Parathyroid adenoma (tissue), 2 donors: Measurements from ENCODE around the gene ARHGEF12.

ENCODE experiments used
- H2AFZ ChIP-seq: fragments of 300-600 bp; sonication (generic); one replicate; pipeline ENCODE4 v1.7.0; 2017; ENCODE audit warnings: antibody characterized with exemption, mild to moderate bottlenecking
- H3K27ac ChIP-seq: fragments of 300-600 bp; sonication (generic); one replicate; pipeline ENCODE4 v1.7.0; 2017
- H3K27me3 ChIP-seq: fragments of 300-600 bp; sonication (generic); one replicate; pipeline ENCODE4 v1.7.0; 2017; ENCODE audit warnings: low read length; ENCODE audit not compliant: control insufficient read depth, insufficient read depth
- H3K36me3 ChIP-seq: fragments of 300-600 bp; sonication (generic); one replicate; pipeline ENCODE4 v1.7.0; 2017; ENCODE audit warnings: low read length; ENCODE audit not compliant: control insufficient read depth, insufficient read depth
- H3K4me1 ChIP-seq: fragments of 300-600 bp; sonication (generic); one replicate; pipeline ENCODE4 v1.7.0; 2017; ENCODE audit warnings: control low read depth
- H3K4me2 ChIP-seq: fragments of 300-600 bp; sonication (generic); one replicate; pipeline ENCODE4 v1.7.0; 2017; ENCODE audit warnings: low read length
- H3K4me3 ChIP-seq: fragments of 300-600 bp; sonication (generic); one replicate; pipeline ENCODE4 v1.7.0; 2017; ENCODE audit warnings: low read depth, low read length
- H3K79me2 ChIP-seq: fragments of 300-600 bp; sonication (generic); one replicate; pipeline ENCODE4 v1.7.0; 2017; ENCODE audit warnings: control low read depth
- H3K9ac ChIP-seq: fragments of 300-600 bp; sonication (generic); one replicate; pipeline ENCODE4 v1.7.0; 2017; ENCODE audit warnings: mild to moderate bottlenecking
- H3K9me3 ChIP-seq: fragments of 300-600 bp; sonication (generic); one replicate; pipeline ENCODE4 v1.7.0; 2017; ENCODE audit warnings: low read length; ENCODE audit not compliant: control insufficient read depth
- CTCF ChIP-seq: fragments of 300-600 bp; sonication (generic); IDR thresholded peaks from one replicate; pipeline ENCODE4 v1.7.0; 2017; ENCODE audit warnings: antibody characterized with exemption, mild to moderate bottlenecking
- donor health status: primary hyperparathyroidism.

The ARHGEF12 gene

GRCh38 chr11:120385655-120386054 lies 49.4 kb downstream of the ARHGEF12 start:
- Histone ChIP-seq H3K79me2 (peaks cover 24% of the 10 kb centered on the region), H3K4me2 (no peak overlapping the region), H3K9ac (no peak overlapping the region), H3K4me3 (no peak overlapping the region), H3K27ac (no peak overlapping the region), H3K9me3 (no peaks in the 10 kb centered on the region), H3K27me3 (no peaks in the 10 kb centered on the region), H3K36me3 (no peaks in the 10 kb centered on the region), H3K4me1 (peaks cover 11% of the 10 kb centered on the region), H2AFZ (no peak overlapping the region)
- TF ChIP-seq CTCF = no peak

GRCh38 chr11:120386318-120386717 lies 50.1 kb downstream of the ARHGEF12 start:
- H3K27ac ChIP-seq = no peak overlapping the region
- no peak overlapping the region for H3K4me3 ChIP-seq
- H3K36me3 ChIP-seq = no peaks in the 10 kb centered on the region
- H3K9ac ChIP-seq = no peak overlapping the region
- H3K27me3 ChIP-seq = no peaks in the 10 kb centered on the region
- peaks cover 21% of the 10 kb centered on the region for H3K79me2 ChIP-seq
- H3K9me3 ChIP-seq = no peaks in the 10 kb centered on the region
- no peak overlapping the region for H3K4me2 ChIP-seq
- H3K4me1 ChIP-seq = peaks cover 11% of the 10 kb centered on the region
- no peak overlapping the region for H2AFZ ChIP-seq
- TF ChIP-seq CTCF = no peak

GRCh38 chr11:120386774-120387371 lies 50.7 kb downstream of the ARHGEF12 start:
- Histone ChIP-seq H2AFZ (no peak overlapping the region), H3K27ac (no peak overlapping the region), H3K27me3 (no peaks in the 10 kb centered on the region), H3K36me3 (no peaks in the 10 kb centered on the region), H3K9me3 (no peaks in the 10 kb centered on the region), H3K4me2 (no peak overlapping the region), H3K79me2 (peaks cover 17% of the 10 kb centered on the region), H3K4me3 (no peak overlapping the region), H3K9ac (no peak overlapping the region), H3K4me1 (peaks cover 11% of the 10 kb centered on the region)
- no peak for TF ChIP-seq CTCF

GRCh38 chr11:120388261-120388660 lies 52.0 kb downstream of the ARHGEF12 start:
- no peak for TF ChIP-seq CTCF
- H3K9ac ChIP-seq = no peak overlapping the region
- H3K4me2 ChIP-seq = no peak overlapping the region

More at GRCh38 chr11:120388261-120388660, 52.0 kb downstream of the ARHGEF12 start:
- no peaks in the 10 kb centered on the region for H3K36me3 ChIP-seq
- H3K4me1 ChIP-seq = peaks cover 11% of the 10 kb centered on the region
- no peaks in the 10 kb centered on the region for H3K9me3 ChIP-seq
- H3K27ac ChIP-seq = no peak overlapping the region
- no peak overlapping the region for H2AFZ ChIP-seq
- peaks cover 18% of the 10 kb centered on the region for H3K79me2 ChIP-seq
- no peak overlapping the region for H3K4me3 ChIP-seq
- no peaks in the 10 kb centered on the region for H3K27me3 ChIP-seq
